Globus pallidus (tissue), 1 donor: ENCODE measurements around the gene CES3.

Experiments used
- DNase-seq: peaks from one replicate; pipeline ENCODE4 v3.0.0-alpha.2; 2015; ENCODE audit warnings: low spot score

CES3 gene

DNA sequence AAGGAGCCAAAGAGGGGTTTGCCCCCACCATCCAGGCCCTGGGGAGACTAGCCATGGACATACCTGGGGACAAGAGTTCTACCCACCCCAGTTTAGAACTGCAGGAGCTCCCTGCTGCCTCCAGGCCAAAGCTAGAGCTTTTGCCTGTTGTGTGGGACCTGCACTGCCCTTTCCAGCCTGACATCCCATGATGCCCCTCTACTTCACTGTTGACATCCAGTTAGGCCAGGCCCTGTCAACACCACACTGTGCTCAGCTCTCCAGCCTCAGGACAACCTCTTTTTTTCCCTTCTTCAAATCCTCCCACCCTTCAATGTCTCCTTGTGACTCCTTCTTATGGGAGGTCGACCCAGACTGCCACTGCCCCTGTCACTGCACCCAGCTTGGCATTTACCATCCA, 48.1 kb downstream of the CES3 start:
- no peak for DNase-seq

DNA sequence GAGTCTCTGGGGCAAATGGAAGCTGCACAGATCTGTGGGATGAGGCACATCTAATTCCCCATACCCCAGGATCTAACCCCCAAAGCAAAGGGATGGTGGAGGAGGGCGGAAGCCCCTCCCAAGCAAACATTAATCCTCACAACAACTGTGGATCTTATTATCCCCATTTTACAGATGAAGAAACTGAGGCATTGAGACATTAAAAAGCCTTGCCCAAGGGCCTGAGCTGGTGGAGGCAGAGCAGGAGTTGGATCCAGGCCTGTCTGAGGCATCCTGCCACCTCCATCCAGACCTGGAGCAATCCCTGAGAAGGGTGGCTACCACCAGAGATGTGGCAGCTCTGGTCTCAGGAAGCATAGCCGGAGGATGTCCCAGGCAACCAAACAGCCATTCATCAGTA, 50.2 kb downstream of the CES3 start:
- DNase-seq = no peak

DNA sequence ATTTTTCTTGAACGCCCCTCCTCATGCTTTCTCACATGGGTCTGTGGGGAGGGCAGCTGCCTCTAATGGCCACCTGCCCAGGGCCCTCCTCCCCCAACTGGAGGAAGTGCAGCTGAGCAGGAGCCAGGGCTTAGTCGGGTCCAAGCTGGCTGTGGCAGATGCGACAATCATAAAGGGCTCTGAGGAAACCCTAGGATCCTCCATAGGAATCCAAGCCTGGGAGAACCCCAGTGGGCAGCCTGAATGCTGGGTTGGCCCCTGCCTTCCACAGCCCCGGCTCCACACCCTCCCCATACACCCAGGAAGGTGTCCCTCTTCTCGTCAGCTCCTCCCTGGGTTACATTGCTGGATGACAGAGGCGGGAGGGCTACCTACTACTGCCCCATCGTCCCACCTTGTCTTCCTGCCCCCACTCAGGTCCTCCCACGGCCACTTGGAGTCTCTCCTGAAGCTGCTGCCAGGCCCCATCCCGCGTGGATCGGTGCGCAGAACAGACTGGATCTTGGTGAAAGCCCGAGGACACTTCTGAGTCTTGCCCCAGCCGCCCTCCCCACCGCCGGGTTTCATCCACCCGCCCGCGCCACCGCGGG, 52.3 kb downstream of the CES3 start:
- DNase-seq = peak; percentile 57

DNA sequence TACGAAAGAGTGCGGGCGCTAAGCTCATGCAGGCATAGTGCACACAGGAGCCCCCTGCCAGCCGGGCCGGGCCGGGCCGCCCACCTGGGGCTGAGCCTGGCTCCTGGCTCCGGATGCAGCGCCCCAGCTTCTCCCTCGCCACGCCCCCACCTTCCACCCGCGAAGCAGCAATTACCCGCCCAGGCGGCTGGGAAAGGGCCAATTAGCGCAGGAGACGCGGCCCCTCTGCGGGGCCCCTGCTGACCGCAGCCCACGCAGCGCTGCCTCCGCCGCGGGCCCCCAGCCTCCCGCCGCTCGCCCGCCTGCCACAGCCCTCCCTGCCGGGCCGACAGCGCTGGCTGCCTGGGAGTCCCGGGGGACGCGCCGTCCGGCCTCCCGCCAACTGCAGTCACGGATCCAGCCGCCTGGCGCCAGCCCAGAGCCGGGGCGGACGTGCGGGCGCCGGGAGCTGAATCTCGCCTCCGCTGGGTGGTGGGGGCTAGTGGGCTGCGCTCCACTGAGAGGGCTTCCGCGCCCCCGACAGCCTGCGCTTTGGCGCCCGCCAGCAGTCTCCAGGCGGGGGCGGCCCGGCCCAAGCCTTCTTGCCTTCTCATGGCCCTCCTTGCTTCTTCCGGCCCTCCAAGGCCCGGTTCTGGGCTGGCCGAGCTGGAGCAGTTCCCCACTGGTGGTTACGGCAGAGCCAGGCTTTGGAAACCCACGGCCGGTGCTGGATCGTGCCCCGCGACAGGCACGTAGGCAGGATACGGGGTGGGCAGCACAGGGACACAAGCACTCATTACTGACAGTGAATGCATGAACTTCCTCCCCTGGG, 53.0 kb downstream of the CES3 start:
- DNase-seq = peak; percentile 70

DNA sequence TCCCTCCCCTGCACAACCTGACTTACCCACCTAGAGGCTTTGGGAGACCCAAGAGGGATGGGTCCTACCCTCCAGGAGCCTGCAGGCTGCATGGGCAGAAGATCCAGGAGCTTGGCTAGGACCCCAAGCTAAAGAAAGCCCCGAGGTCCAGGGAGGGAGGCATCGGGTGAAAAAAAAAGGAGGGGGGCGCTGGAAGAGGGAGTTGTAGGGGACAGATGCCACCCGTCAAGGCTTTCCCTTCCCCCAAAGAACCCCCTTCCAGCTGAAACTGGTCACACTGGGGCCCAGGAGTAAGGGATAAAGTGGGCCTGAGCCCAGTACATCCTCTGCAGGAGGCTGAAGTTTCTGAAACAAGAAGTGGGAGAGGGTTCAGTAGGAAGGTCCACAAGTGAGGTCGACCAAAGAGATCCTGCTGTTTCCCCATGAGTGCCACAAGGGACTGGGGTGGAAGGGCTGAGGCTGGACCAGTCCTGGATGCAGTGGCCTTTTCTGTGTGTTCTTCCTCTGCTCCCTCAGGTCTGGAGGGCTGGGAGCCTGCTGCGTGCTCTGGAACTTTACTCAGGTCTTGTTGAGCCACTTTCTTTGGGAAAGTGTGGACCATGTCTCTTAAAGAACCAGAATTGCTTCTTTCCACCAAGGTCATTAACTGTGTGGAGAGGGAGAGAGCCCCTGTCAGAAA, 53.7 kb downstream of the CES3 start:
- DNase-seq = no peak

DNA sequence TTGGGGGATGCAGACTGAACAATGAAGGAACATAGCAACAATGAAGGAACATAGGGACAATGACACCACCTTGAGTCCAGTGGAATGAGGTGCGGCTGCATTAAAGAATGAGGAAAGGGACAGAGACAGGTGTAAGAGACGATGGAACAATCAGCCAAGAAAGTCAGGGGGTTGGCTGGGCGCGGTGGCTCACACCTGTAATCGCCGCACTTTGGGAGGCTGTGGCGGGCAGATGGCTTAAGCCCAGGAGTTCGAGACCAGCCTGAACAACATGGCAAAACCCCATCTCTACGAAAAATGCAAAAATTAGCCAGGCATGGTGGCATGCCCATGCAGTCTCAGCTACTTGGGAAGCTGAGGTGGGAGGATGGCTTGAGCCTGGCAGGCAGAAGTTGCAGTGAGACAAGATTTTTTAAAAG, 54.3 kb downstream of the CES3 start:
- DNase-seq = no peak

DNA sequence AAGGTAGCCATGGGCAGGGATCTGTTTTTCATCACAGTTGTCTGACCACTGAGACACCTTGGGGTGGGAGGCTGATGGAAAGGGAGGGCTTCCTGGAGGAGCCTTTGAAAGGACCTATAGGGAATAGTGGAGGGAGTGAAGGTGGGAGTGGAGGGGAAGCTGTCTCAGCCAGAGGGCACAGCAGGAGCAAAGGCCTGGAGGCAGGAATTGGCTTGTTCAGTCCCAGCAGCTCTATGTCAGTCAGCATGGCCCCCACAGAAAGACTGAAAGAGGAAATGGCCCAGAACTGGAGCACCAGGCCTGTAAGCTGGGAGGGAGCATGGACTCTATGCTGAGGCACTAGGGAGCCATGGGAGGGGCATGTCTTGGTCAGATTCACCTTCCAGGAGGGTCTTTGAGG, 55.1 kb downstream of the CES3 start:
- no peak for DNase-seq

DNA sequence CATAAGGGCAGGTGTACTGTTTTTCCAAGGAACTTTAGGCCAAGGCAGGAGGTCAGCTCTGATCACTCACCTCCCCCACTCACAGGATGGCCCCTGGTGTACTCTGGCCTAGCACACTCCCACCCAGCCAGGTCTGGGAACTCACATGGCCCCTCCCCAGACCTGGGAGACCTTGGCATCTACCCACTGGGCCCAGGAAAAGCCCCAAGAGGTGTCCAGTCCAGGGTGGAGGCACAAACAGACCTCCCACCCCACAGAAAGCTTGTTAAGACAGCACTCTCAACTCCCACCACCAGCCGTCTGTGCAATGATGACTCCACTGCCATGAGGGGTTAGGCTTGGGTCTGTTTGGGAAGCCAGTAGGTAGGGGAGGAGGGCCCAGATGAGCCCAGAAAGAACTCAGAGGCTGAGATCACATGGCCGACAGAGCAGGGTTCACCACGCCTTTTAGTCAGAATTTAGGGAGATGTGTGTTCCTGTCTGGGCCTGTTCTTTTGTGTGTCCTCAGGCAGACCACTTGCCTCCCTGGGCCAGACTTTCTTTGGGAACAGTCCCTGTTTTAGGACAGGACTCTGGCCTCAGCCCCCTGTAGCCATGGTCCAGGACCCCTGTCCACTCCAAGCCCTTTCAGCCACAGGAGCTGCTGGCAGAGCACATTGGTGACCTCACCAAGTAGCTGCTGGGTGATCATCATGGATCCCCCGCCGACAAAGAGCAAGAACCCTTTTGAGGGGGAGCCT, 55.8 kb downstream of the CES3 start:
- DNase-seq = no peak

DNA sequence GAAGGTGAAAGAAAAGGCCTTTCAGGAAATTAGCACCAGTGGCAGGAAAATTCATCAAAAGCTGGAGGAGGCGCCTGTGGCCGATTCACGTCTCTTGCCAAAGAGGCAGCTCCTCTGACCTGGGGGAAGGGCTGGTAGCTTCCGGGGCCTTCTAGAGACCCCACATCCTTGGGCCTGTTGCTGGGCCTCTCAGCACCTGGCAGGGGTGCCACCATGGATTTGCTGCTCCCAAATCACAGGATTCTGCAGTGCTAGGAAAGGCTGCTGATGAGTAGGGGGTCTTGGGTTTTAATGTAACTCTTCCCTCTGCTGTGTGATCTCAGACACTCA, 56.3 kb downstream of the CES3 start:
- DNase-seq = no peak

DNA sequence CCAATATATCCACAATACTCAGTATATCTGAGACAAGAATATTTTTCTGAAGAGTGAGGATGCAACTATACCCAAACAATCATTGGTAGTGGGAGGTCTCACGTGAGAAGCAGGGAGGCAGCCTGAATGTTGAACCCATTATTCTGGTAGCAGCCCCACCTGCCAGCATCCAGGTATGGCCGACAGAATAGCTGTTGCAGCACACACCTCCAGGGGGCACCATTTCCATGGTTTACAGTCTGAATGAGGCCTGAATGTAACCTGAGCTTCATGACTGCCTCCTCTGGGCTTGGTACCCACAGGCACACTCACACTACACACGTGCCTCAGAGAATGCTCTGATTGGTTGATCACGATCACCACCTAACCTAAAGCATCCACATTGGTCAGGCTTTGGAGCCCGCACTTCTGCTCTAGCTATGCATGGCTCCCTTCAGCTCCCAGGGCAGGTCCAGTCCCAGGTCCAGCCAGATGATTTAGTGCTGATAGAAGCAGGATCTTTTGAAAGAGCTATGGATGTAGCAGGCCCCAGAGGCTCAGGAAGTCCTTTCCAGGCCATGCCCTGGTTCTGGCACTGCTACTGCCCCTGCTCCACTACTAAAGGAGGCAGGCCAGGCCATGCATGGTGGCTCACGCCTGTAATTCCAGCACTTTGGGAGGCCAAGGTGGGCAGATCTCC, 56.9 kb downstream of the CES3 start:
- peak; percentile 56 for DNase-seq

DNA sequence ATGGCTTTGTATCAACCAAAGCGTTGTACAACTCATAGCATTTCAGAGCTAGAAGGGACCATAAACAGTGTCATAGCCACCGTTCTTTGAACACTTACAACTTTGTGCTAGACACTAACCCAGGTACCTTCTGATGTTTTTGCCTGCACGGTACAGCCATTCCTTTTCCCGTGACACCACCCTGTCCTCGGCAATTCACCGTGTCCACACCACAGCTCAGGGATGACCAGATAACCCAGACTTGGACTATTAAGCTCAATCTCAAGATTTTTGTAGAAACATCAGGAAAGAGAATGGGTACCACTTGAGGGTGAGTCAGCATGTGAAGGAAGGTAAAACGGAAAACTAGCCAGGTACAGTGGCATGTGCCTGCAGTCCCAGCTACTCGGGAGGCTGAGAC, 58.1 kb downstream of the CES3 start:
- DNase-seq = no peak

DNA sequence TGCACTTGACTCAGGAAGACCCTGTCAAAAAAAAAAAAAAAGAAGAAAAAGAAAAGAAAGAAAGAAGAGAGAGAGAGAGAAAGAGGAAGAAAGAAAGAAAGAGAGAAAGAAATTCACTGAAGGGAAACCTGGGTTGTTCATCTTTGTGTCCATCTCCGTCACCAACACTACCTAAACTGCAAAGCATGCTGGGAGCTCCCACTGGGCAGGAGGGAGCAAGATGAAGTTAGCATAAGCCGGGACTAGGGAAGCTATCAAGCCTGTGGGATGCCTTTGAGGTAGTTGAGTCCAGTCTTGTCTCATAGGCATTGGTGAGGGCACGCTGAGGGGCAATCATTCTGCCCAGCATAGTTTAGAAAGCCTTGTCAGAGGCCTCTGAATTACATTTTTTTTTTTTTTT, 60.3 kb downstream of the CES3 start:
- DNase-seq = no peak

DNA sequence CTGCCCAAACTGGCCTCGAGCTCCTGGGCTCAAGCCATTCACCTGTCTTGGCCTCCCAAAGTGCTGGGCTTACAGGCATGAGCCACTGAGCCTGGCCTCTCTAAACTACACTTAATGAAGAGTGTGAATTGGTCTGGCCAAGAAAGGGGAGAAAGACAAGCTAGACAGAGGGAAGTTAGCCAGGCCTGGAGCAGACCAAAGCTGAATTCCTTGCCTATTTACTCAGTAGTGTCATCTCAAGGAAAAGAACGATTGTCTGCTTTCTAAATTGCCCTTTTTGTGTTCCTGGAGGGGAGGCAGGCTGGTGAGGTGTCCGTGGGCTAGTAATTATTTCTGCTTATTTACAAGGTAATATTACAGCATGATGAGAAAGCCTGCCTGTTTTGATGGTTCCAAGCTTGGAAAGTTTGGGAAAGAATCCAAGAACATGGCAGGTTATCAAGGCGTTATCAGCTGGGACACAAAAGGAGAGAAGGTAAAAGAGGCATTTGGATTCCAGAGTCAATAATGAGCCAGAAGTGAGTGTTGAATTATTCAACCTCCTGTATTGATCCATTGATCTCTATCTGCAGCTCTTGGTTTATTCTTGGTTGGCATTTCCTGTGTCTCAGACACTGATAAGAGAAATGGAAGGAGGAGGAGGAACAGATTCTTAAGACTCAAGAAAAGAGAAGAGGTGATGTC, 61.6 kb downstream of the CES3 start:
- DNase-seq = no peak

DNA sequence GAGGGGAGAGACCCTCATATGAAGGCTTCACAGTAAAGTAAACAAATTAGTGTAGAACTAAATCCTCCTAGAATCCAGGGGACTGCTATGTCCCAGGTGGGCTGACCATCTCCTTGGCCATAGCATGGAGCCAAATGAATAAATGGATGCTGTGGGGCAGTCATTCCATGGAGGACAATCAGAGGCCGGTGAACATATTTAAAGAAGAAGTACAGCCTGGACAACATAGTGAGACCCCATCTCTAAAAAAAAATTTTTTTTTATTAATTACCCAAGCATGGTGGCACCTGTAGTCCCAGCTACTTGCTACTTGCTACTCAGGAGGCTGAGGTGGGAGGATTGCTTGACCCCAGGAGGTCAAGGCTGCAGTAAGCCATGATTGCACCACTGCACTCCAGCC, 62.6 kb downstream of the CES3 start:
- DNase-seq = no peak
